ELF-1 (cell line): ENCODE results near the gene CAPN1.

Experiments
- DNase-seq: peaks from one replicate; pipeline ENCODE4 v3.0.0-alpha.2; 2016; ENCODE audit warnings: low read depth, low spot score

Gene CAPN1

DNA sequence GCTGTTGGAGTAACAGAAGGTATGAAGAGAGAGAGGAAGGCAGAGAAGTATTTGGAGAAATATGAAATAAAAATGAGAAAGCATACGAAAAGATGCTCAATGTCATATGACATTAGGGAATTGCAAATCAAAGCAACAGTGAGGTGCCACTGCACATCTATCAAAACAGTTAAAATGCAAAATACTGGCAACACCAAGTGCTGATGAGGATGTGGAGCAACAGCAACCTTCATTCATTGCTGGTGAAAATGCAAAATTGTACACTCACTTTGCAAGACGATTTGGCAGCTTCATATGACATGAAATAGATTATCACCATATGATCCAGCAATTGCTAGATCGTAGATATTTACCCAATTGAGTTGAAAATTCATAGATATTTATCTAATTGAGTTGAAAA, 21.1 kb upstream of the CAPN1 start:
- DNase-seq: no peak

DNA sequence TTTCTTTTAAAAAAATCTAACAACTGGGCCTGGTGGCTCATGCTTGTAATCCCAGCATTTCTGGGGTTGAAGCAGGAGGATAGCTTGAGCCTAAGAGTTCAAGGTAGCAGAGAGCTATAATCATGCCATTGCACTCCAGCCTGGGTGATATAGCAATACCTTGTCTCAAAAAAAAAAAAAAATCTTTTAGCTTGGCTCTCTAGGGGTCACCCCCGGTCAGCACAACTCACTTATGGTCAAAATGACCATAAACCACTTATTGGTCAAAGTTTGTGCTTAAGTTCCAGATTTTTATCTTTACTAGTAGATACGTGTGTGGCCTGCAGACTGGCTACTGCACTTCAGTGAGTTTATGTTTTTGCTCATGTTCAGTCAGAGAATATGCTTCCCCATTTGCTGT, 18.0 kb upstream of the CAPN1 start:
- DNase-seq: no peak

DNA sequence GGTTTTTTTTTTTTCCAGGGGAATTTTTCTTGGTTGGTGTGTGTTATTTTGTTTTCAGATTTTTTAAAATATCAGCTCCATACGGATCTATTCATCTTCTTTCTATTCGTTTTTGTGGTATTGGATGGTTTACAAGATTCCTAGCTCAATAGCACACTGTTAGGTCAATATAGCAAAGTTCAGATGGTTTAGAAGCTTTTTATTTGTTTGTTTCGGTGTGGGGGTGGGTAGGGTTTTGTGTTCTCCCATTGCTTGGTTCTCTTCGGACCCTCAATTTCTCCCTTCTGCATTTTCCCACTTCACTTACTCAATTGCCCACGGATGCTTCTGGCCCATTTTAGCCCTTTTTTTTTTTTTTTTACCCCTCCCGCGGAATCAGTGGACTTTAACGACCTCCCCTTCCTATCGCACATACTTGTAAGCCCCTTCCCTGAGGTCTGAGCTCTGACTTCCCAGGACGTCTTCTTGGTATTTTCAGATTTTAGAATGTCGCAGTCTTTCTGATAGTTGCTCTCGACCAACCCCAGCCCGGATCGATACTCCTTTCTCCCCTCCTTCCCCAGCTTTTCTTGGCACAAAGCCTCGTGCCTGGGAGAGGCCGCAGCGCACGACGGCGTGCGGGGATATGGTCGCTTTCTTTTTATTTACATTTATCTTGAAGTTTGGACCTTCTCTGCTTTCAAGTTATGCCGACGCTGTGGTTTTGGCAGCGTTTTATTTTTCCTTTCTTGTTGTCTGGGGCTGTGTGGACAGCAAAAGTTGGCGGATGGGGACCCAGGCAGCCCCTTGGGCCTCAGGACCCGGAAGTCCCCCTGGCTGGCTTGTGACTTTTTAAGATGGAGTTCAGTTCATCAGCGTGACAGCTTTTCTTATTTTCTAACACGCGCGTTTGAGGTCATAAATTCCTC, 16.1 kb upstream of the CAPN1 start:
- DNase-seq: no peak

DNA sequence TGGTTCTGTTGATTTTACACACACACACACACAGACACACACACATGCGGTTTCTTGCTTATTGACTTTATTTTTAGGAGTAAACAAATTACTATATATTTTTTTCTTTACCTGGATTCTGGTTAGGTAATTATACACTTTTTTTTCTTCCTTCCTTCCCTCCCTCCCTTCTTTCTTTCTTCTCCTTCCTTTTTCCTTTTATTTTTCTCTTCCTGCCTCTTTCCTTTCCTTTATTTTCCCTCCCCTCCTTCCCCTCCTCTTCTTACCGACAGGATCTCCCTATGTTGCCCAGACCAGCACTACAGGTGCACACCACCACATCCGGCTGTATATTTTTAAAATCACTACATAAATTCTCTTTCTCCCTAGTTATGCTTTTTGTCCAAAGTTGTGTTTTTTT, 14.8 kb upstream of the CAPN1 start:
- DNase-seq: no peak

DNA sequence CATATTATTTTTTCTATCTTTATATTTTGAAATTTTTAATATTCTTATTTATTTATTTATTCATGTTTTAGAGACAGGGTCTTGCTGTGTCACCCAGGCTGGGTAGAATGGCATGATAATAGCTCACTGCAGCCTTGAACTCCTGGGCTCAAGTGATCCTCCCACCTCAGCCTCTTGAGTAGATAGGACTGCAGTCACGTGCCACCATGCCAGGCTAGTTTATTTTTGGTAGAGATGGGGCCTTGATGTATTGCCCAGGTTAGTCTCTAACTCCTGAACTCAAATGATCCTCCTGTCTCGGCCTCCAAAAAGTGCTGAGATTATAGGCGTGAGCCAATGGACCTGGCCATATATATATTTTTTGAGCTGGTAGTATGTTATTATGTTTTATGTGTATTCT, 14.1 kb upstream of the CAPN1 start:
- DNase-seq: no peak

DNA sequence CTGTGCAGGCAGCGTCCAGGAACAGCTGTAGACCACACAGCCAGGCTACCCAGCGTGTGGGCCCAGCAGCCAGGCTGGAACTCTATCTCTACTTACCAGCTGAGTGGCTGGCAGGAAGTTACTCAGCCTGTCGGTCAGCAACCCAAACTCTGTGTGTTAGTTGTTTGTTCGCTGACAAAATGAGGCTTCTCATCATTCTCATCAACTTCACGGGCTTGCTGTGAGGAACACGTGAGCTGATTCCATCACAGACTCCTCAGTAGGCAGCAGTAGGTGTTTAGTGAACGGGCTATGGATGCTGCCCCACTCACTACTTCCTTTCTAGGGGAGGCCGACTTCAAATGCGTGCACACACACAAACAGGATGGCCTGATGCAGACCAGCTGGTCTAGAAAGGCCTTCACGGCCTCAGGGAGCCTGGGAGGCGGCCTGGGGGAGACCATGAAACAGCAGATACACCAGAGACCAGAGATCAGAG, 12.5 kb upstream of the CAPN1 start:
- peak; percentile 56 for DNase-seq

DNA sequence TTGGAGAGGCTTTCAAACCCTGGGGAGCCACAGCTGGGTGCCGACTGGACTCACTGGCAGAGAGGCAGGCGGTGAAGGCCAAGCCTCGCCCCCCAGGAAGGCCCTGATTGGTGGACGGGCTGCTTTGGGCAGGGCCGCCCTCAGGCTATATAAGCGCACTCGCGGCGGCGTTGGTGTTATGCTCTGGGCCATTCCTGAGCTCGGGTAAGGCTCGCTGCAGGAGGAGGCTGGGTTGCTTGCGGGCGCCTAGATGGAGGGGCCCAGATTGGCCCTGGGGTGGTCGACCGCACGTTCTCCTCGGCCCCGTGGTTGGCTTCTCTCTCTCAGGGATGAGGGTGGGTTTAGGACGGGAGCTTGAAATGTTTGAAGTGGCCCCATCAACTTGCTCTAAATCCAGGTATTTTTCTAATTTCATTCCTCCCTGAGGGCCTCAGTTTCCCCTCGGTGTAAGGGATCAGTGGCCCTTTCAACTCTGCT, 11.6 kb upstream of the CAPN1 start, which contains the start of gene SPDYC:
SPDYC (plus strand) TSS at position 176 of the 477 bp plus-strand sequence. CDS start 1,125 bp downstream, outside the sequence.
- peak; percentile 94 for DNase-seq

DNA sequence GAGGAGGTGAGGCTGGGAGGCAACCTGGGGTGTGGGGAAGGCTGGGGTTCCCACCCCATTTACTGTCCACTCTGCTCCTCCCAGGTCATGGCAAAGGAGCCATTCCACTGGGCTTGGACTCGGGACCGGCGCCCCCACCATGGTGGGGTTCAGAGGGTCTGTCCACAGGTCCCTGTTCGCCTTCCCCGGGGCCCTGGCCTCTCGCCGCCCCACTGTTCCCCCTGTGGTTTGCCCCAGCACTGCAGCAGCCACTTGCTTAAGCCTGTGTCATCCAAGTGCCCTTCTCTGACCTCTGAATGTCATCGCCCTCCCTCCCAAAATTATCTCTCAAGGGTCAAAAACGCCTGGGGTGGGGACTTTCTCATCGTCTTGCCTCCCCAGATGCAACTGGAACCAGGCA, 9.1 kb upstream of the CAPN1 start:
- DNase-seq: no peak

DNA sequence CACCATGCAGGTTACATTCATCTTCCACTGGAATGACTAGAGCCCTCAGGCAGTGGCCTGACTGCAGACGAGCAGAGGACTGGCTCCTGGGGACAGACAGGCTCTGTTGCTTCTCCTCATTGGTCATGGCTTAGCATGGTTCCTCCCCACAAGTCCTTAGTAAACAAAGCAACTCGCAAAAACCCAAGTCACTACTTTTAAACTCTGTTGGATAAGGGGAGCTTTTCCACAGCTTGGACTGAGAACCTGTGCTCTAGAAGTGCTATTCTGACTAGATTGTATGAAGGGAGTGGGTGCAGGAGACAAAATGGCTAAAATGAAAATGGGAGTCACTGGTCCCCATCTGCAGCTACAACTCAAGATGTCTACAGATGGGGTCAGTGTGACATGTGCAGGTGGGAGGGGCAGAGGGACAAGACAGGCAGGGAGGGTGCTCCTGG, 7.1 kb upstream of the CAPN1 start:
- peak; percentile 85 for DNase-seq

DNA sequence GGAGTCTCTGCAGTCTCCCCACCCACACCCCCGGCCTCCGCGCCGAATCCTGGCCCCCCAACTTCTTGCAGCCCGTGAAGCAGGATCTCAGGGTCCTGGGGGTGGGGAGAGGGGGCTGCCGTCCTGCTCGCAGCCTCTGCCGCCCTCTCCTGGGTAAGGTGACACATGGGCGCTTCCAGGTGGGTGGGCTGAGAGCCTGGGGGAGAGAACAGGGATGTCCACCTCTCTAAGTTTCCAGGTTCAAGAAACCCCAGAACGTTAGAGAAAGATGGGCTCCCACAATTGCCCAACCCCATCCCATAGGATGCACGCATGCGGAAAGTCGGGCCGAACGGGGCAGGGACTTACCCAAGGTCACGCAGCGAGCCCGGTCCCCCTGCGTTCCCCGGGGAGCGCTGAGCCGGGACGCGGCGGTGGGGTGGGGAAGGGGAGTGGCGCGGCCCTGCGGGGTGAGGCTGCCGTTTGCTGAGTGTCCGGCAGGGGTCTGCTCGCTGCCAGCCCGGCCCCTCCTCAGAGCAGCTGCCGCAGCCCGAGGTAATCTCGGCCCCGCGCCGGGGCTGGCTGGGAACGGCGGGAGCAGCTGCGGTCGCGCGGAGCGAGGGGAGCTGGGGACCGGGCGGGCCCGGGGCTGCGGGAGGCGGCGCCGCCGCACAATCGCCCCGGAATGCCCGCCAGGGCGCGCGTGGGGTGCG, 705 bp upstream of the CAPN1 start:
- DNase-seq: peak; percentile 88

DNA sequence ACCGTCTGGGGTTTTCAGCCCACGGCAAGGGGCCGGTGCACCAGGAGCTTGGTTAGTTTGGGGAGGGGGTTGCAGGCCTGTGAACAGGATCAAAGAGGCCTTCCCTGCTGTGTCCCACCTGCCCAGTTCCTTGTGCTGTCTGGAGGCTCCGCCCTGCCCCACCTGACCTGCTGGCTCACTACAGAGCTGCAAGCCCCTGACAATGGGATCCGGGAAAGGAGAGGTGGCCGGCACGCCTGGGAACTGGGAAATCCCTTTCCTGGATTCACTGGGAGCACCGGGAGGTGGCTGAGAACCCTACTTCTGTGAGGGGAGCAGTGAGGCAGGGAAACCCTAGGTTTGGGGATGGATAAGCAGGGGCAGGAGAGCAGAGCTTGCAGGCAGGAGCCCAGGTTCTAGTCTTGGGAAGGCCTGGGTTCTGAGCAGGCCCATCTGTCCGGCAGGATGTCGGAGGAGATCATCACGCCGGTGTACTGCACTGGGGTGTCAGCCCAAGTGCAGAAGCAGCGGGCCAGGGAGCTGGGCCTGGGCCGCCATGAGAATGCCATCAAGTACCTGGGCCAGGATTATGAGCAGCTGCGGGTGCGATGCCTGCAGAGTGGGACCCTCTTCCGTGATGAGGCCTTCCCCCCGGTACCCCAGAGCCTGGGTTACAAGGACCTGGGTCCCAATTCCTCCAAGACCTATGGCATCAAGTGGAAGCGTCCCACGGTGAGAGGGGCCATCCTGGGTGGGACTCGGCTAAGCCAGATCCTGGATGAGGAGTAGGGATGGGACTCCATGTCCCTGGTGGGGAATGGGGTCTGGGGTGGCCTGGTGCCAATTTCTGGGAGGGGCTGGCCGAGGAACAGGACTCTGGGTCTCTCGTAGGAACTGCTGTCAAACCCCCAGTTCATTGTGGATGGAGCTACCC, 786 bp downstream of the CAPN1 start:
- DNase-seq: peak; percentile 83

DNA sequence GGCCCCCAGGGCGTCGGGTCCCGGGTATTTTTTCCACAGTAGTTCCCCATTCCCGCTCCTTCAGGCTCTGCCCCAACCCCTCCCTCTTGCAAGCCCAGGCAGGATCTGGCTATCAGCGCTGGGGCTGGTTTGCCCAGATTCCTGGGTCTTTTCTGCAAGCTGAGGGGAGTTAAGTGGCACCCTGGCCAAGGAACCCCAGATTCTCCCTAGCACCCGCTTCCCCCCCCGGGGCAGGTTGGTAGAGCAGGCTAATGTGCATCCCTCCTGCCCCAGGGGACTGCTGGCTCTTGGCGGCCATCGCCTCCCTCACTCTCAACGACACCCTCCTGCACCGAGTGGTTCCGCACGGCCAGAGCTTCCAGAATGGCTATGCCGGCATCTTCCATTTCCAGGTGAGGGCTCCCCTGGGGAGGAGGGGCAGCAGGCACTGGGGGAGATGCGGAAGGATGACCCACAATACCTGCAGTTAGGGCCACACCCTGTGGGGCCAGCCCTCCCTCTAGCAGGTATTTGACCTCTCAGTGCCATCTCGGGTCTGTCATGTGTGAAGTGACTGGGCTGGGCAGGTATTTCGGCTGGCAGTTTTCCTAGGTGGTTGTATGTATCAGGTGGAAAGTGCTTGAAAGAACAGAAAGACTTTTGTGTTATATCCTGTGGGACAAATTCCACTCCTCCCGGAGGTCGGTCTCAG, 1.6 kb downstream of the CAPN1 start:
- DNase-seq: peak; percentile 45

DNA sequence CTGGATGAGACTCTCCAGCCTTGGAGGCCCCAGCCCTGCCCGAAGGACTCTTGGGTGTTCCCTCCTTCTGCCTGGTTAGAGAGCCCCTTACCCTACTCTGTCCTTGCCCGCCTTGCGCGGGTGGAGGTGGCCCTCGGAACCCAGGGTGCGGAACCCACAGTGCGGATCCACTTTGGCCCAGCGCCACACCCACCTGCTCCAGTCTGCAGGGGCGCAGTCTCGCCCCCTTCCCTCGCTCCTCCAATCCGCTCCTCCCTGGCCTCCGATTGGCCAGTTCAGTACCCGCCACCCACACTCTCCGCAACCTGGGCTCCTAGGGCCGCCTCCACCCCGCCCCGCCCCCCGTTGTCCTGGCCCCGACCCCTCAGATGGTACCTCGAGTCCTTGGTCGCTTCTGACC, 2.4 kb downstream of the CAPN1 start:
- peak; percentile 41 for DNase-seq

DNA sequence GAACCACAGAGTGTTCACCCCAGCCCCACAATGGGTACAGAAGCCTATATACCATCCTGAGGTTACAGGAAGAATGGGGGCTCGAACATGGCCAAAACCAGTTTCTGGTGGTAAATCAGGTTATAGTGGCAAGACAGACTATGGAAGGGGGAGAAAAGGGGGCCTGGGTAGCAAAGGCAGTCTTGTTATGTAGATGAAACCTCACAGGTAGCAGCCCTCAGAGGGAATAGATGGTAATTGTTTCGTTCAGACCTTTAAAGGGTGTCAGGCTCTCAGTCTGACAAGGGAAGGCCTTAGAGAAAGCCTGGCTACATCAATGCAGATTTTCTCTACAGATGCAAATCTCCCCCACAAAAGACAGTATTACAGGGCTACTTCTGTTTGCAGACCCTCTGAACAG, 3.4 kb downstream of the CAPN1 start:
- DNase-seq: no peak

DNA sequence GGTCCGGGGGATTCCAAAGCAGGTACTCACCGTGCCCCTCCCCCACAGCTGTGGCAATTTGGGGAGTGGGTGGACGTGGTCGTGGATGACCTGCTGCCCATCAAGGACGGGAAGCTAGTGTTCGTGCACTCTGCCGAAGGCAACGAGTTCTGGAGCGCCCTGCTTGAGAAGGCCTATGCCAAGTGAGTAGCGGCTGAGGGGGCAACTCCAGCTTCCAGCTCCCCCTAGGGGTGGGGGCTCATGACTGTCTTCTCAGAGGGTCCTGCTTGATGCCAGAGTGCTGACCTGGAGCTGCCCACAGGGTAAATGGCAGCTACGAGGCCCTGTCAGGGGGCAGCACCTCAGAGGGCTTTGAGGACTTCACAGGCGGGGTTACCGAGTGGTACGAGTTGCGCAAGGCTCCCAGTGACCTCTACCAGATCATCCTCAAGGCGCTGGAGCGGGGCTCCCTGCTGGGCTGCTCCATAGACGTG, 4.2 kb downstream of the CAPN1 start:
- peak; percentile 30 for DNase-seq

DNA sequence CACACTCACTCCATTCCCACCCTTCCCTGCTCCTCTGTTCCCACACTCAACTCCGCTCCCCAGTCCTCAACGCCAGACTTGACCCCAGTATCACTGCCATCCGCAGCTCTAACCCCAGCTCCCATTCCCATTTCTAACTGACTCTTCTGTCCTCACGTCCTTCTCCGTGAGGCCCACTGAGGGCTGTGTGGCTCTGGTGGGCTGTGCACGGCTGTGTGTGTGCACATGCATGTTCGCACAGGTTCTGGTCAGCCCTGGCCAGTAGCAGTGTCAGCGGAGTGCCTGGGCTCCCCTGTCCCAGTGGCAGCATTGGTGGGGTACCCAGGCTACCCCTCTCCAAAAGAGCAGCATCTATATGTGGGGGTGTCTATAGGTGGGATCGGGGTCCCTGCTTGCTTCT, 5.0 kb downstream of the CAPN1 start:
- DNase-seq: no peak

DNA sequence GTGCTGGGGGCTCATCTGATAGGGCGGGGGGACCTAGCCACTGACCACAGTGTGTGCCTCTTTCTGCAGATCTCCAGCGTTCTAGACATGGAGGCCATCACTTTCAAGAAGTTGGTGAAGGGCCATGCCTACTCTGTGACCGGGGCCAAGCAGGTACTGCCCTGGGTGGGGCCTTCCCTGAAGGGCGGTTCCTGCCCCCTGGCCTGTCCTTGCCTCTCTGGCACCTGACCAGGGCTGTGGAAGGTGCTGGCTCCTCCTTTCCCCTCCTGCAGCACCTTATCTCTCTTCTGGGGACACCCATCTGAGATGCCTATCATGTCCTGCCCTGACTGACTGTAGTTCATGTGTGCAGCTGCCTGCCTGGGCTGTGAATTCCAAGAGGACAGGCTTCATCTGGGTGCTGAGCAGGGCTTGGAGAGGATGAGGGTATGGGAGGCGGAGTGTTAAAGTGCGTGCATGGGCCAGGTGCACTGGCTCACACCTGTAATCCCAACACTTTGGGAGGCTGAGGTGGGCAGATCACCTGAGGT, 5.5 kb downstream of the CAPN1 start:
- no peak for DNase-seq

DNA sequence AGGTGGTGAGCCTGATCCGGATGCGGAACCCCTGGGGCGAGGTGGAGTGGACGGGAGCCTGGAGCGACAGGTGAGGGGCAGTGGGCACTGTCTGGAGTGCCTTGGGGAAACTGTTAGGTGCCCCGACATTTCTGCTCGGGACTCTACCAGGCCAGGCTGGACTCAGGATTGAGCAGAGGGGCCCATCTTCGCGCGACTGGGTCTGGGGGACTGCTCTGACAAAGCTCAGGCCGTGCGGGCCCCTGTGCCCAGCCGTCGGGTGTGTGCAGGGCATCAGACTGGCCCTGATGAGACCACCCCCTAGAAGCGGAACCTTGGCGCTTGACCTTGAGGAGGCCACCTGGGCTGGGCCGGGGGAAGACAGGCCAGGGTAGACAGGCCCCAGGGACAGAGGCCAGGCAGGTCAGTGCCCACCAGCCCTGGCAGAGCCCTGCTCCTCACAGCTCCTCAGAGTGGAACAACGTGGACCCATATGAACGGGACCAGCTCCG, 6.3 kb downstream of the CAPN1 start:
- DNase-seq: no peak

DNA sequence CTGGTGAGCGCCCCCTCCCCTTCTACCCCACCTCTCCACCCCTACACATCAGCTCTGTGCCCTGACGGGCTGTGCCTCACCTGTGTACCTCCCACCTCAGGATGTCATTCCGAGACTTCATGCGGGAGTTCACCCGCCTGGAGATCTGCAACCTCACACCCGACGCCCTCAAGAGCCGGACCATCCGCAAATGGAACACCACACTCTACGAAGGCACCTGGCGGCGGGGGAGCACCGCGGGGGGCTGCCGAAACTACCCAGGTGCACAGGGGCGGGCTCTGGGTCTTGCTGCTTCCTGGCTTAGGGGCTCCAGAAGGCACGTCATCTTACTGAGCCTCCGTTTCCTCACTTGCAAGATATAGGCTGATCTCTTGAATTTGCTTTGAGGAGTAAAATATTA, 6.8 kb downstream of the CAPN1 start:
- DNase-seq: no peak

DNA sequence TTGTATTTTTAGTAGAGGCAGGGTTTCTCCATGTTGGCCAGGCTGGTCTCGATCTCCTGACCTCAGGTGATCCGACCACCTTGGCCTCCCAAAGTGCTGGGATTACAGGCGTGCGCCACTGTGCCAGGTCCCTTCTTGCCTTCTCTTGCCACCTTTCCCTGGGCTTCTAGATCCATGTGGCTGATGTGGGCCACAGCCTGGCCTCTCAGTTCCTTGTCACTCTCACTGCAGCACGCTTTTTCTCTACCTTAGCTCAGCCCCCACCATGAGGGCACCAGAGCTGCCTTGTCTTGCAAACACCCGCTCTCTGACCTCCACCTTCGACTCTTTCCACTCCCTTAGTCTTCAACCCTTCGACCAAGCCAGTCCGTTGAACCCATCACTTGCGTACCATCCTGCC, 7.5 kb downstream of the CAPN1 start:
- no peak for DNase-seq
